ENCODE data around the gene ATRX. TPM values are rescaled to one million over a fixed set of nuclear protein-coding genes. Genes with fewer than 3 reads are reported as not detected.

The ATRX gene
- total RNA-seq, 1 experiment from 2014 or later: 70.2 TPM

DNA sequence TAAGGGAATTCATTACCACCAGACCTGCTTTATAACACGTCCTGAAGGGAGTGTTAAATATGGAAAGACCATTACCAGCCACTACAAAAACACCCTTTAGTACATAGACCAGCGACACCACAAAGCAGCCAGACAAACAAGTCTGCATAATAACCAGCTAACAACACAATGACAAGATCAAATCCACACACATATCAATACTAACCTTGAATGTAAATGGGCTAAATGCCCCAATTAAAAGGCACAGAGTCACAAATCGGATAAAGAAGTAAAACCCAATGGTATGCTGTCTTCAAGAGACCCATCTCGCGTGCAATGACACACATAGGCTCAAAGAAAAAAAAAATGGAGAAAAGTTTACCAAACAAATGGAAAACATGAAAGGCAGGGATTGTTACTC is 302.0 kb downstream of the ATRX start:
- Mint-ChIP-seq H3K4me1 (ENCODE audit: insufficient read depth, unreplicated experiment) (no peaks in the 10 kb centered on the region), H3K27me3 (ENCODE audit: insufficient read depth, unreplicated experiment) (no peaks in the 10 kb centered on the region), H3K9me3 (ENCODE audit: unreplicated experiment) (peaks cover 31% of the 10 kb centered on the region), H3K4me3 (ENCODE audit: unreplicated experiment) (no peak overlapping the region), H3K27ac (ENCODE audit: low read depth, unreplicated experiment) (no peak overlapping the region), H3K36me3 (ENCODE audit: insufficient read depth, unreplicated experiment) (no peaks in the 10 kb centered on the region)
- ChIA-PET POLR2A (no interaction called here), CTCF (interaction anchor here (0.6 kb wide), 1 partner anchor 63 kb away, joined by 3 read pairs; no protein-coding TSS in a partner anchor)
- no peak for DNase-seq (ENCODE audit: unreplicated experiment)
- no TSS peak for BruUV-seq (replicated peaks)
- intact Hi-C loops (cut with micrococcal nuclease): no loop called here
- TF ChIP-seq, protein P1, sequence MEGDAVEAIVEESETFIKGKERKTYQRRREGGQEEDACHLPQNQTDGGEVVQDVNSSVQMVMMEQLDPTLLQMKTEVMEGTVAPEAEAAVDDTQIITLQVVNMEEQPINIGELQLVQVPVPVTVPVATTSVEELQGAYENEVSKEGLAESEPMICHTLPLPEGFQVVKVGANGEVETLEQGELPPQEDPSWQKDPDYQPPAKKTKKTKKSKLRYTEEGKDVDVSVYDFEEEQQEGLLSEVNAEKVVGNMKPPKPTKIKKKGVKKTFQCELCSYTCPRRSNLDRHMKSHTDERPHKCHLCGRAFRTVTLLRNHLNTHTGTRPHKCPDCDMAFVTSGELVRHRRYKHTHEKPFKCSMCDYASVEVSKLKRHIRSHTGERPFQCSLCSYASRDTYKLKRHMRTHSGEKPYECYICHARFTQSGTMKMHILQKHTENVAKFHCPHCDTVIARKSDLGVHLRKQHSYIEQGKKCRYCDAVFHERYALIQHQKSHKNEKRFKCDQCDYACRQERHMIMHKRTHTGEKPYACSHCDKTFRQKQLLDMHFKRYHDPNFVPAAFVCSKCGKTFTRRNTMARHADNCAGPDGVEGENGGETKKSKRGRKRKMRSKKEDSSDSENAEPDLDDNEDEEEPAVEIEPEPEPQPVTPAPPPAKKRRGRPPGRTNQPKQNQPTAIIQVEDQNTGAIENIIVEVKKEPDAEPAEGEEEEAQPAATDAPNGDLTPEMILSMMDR (IDR thresholded peaks at IDR 0.05; ENCODE audit: unreplicated experiment): no peak

DNA sequence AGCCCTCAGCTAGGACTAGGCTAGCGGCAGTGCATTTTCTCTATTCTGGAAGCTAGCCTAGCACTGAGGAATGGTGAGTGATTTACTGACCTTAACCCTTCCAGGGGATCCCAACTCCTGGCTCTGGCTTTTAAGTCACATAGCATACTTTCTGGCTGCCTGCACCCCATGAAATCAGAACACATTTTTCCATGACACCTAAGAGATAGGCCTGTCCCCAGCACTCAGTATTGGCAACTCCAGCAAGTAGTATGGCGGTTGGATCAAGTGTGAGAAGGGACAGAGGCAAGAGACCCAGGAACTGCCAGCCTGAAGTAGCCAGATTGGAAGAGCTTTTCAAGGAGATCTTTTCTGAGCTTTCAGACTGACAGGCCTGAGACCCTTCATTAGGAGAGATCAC is 330.6 kb downstream of the ATRX start:
- no TSS peak for BruUV-seq (replicated peaks)
- intact Hi-C loops (cut with micrococcal nuclease): no loop called here
- Mint-ChIP-seq H3K9me3 (ENCODE audit: unreplicated experiment) (no peaks in the 10 kb centered on the region), H3K27ac (ENCODE audit: low read depth, unreplicated experiment) (no peak overlapping the region), H3K27me3 (ENCODE audit: insufficient read depth, unreplicated experiment) (no peaks in the 10 kb centered on the region), H3K4me3 (ENCODE audit: unreplicated experiment) (no peak overlapping the region), H3K4me1 (ENCODE audit: insufficient read depth, unreplicated experiment) (peaks cover 3% of the 10 kb centered on the region), H3K36me3 (ENCODE audit: insufficient read depth, unreplicated experiment) (no peaks in the 10 kb centered on the region)
- DNase-seq (ENCODE audit: unreplicated experiment): no peak
- CTCF ChIA-PET: interaction anchor here (0.7 kb wide), 1 partner anchor 14 kb away, joined by 3 read pairs; no protein-coding TSS in a partner anchor
- POLR2A ChIA-PET: no interaction called here
- TF ChIP-seq, protein P1 (IDR thresholded peaks at IDR 0.05; ENCODE audit: unreplicated experiment): no peak

Other genes starting within 250 kb of the ATRX start
- gene MAGT1, start 109.2 kb upstream of the ATRX start, total RNA-seq (2022): 50.3 and 60.2 TPM in 2 replicates
- gene COX7B, start 113.3 kb upstream of the ATRX start, total RNA-seq (2022): 245 and 344 TPM in 2 replicates
- 3.8 and 4.8 TPM in 2 replicates for gene ATP7A, start 124.5 kb upstream of the ATRX start, total RNA-seq (2022)
- gene PGAM4, start 183.4 kb upstream of the ATRX start, total RNA-seq (2022): not detected in 2 replicates